ENCODE measurements around the gene PRICKLE3. TPM values are rescaled to one million over a fixed set of nuclear protein-coding genes. Genes with fewer than 3 reads are reported as not detected.
"Not testable (repeated sequence)": the region's sequence is repeated elsewhere in the genome, so short reads cannot be mapped to it uniquely, and the experiment has no call there.

Gene PRICKLE3
- polyA plus RNA-seq, 4 donors, result 3.5 to 5.1 (median 4.5) TPM

GRCh38 chrX:49129427-49129826 lies 56.7 kb downstream of the PRICKLE3 start:
- DNase-seq (ENCODE audit: low read depth in 4 of 4, low spot score in 3 of 4), result no peak

GRCh38 chrX:49127742-49128258 lies 58.4 kb downstream of the PRICKLE3 start:
- DNase-seq (ENCODE audit: low read depth in 4 of 4, low spot score in 3 of 4), result not testable (repeated sequence)

Other genes with a start within 250 kb of the PRICKLE3 start
- gene OTUD5, start 228.8 kb downstream of the PRICKLE3 start, polyA plus RNA-seq (ENCODE audit: insufficient read length in 4 of 4), result 10 to 100 TPM; 60.6 to 66.9 (median 64.5) TPM
- 1 to 10 TPM; 2.5 to 4.1 (median 2.9) TPM for gene KCND1, start 214.5 kb downstream of the PRICKLE3 start, polyA plus RNA-seq (ENCODE audit: insufficient read length in 4 of 4)
- gene GRIPAP1, start 184.1 kb downstream of the PRICKLE3 start, polyA plus RNA-seq (ENCODE audit: insufficient read length in 4 of 4), result 10 to 100 TPM; 42.5 to 56.1 (median 48.4) TPM
- 10 to 100 TPM; 28.7 to 32.8 (median 30.6) TPM for gene TFE3, start 143.0 kb downstream of the PRICKLE3 start, polyA plus RNA-seq (ENCODE audit: insufficient read length in 4 of 4)
- 10 to 100 TPM; 10.2 to 12.7 (median 11.2) TPM for gene CCDC120, start 127.4 kb downstream of the PRICKLE3 start, polyA plus RNA-seq (ENCODE audit: insufficient read length in 4 of 4)
- gene PRAF2, start 112.4 kb downstream of the PRICKLE3 start, polyA plus RNA-seq (ENCODE audit: insufficient read length in 4 of 4), result 10 to 100 TPM; 37.1 to 47.1 (median 42.3) TPM
- 10 to 100 TPM; 54.1 to 57.3 (median 55.3) TPM for gene WDR45, start 106.5 kb downstream of the PRICKLE3 start, polyA plus RNA-seq (ENCODE audit: insufficient read length in 4 of 4)
- 10 to 100 TPM; 21.4 to 28.3 (median 24.5) TPM for gene GPKOW, start 62.6 kb downstream of the PRICKLE3 start, polyA plus RNA-seq (ENCODE audit: insufficient read length in 4 of 4)
- 1 to 10 TPM; 4.3 to 7.9 (median 5.5) TPM for gene MAGIX, start 23.6 kb downstream of the PRICKLE3 start, polyA plus RNA-seq (ENCODE audit: insufficient read length in 4 of 4)
- gene PLP2, start 14.5 kb downstream of the PRICKLE3 start, polyA plus RNA-seq (ENCODE audit: insufficient read length in 4 of 4), result 10 to 100 TPM; 33.5 to 41.7 (median 36.1) TPM
- gene SYP, start 13.8 kb upstream of the PRICKLE3 start, polyA plus RNA-seq (ENCODE audit: insufficient read length in 4 of 4), result 1 to 10 TPM; 1.5 to 3.1 (median 2.3) TPM
- gene CACNA1F, start 47.0 kb upstream of the PRICKLE3 start, polyA plus RNA-seq (ENCODE audit: insufficient read length in 4 of 4), result under 1 TPM; 0.08 to 0.45 (median 0.22) TPM
- 10 to 100 TPM; 16.5 to 23.6 (median 17.4) TPM for gene CCDC22, start 49.1 kb upstream of the PRICKLE3 start, polyA plus RNA-seq (ENCODE audit: insufficient read length in 4 of 4)
- 1 to 10 TPM in 1 of 4 donors, under 1 TPM in 3; 0.67 to 1.1 (median 0.89) TPM for gene FOXP3, start 78.3 kb upstream of the PRICKLE3 start, polyA plus RNA-seq (ENCODE audit: insufficient read length in 4 of 4)
- 1 to 10 TPM; 5.5 to 8.5 (median 6.1) TPM for gene PPP1R3F, start 83.4 kb upstream of the PRICKLE3 start, polyA plus RNA-seq (ENCODE audit: insufficient read length in 4 of 4)
- gene GAGE10, start 117.3 kb upstream of the PRICKLE3 start, polyA plus RNA-seq (ENCODE audit: insufficient read length in 4 of 4), result under 1 TPM in 1 of 4 donors, not detected in 3; 0.46 TPM
- not detected for gene GAGE12J, start 135.7 kb upstream of the PRICKLE3 start, polyA plus RNA-seq (ENCODE audit: insufficient read length in 4 of 4)
- gene GAGE13, start 145.2 kb upstream of the PRICKLE3 start, polyA plus RNA-seq (ENCODE audit: insufficient read length in 4 of 4), result not detected